ENCODE results near the gene RAB6A.
"Not testable (repeated sequence)": the region's sequence is repeated elsewhere in the genome, so short reads cannot be mapped to it uniquely, and the experiment has no call there.

Gene RAB6A

DNA sequence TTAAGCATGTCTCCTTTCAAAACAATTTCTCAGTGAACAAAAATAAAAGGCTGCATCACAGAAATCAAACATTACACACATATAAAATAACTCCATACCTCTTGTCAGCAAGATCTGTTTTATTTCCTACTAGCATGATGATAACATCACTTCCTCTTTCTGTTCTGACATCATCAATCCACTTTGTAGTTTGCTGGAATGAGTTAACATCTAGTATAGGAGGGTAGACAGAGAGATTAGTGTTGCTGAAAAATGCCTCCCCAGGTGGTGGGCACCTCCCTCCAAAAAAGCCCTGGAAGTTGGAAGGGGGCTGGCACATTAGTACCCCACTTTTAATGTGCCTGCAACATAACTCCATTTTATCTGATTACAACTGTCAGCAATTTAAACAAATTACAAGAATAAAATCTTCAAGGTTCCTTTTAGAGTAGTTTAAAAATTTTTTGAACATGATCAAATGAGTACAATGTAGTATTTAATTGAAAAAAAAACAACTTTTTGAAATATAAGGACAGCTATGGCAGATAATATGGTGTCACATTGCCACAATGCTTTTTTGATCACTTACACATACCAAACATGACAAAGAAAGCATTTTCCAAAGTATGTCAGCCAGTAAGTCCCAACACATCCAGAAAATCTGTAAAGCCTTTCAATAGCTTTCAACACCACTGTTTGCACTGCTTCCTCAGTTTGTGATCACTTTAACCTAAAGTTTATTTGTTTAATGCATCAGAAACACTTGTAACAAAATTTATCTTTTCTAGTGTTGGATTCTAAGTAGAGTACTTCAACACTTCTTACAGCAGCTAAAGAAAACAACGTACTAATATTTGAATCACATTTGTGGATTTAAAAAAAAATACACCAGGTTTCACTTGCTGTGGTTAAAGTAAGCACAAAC lies 44.5 kb downstream of the RAB6A start:
- DNase-seq, result no peak

DNA sequence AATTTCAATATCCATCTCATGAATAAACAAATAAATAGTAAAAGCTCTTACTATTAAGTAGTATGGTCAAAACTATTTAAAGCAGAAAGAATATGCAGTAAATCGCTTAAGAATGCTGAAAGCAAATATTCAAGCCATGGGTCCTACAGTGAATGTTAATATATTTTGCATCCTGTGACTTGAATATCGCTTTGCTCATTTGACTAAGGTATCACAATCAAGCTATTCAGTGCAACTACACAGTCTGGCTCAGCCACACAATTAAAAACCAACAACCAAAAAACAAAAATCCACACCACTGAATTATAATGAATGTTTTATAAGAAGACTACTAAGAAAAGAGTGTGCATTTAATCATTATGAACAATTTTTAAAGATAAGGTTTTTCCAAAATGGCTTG lies 45.3 kb downstream of the RAB6A start:
- DNase-seq, result no peak

DNA sequence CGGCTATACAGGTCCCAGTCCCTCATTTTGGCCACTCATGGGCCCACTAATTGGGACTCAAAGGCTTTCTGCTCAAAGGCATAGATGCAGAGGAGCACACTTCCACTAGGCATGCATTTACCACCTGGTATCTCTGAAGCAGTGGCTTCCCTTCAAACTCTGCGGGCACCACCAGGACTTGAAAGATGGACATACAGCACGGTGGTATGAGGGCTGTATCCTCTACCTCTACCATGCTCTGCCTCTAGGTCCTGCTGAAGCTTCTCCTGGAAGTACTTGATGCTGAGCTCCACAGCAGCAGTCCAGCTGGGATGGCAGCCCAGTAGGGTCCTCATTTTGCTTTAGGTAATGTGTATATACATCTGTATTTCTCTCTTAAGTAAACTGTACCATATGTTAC lies 49.9 kb downstream of the RAB6A start:
- no peak for DNase-seq

DNA sequence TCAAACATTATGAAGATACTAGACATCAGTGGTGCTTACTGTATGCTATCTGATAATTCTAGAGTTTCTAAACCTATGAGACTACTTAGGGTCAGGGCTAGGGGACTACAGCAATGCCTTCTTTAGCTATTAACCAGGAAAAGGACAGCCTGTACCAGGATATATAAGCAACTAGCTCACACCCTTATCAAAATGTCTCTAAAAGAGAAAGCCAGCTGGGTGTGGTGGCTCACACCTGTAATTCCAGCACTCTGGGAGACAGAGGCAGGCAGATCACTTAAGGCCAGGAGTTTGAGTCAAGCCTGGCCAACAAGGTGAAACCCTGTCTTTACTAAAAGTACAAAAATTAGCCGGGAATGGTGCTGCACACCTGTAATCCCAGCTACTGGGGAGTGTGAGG lies 55.8 kb downstream of the RAB6A start:
- no peak for DNase-seq

DNA sequence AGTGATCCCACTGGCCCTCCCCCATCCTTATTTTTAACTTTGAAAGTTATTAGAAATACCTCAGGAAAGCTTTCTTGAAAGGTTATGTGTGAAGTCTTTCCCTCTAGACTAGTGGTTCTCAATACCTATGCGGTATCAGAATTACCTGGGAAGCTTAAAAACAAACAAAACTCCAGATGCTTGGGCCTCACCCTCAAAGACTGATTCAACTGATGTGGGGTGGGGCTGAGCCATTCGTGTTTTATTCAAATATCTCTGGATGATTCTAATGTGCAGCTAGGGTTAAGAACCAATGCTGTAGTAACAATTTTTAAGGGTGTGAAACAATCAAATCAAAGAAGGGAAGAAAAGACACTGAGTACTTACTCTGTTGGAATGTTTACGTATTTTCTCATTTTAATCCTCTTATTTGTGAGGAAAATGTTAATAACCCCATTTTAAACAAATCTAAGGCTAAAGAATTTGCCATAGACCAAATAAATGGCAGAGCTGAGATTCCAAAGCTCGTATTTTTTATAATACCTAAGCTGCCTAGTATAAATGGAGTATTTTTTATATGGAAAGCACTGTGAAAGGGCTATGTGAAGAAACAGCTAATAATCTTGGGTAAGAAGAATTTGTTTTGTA lies 66.9 kb downstream of the RAB6A start:
- DNase-seq, result no peak

DNA sequence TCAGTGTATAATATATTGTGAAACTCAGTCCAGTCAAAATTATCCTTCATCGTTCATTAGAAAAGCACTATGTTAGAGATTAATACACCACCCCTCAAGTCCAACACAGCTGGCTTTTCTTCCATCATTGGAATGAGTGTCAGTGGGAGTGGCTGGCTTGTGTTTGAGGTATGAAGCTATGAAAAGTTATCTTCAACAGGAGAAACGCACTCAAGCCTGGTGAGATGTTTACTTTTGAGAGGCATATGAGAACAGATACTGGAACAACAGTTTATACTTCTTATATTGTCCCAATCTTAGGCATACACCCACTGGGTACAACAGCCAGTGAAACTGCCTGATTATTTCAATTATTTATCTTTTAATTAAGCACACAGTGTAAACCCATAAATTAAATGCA lies 80.2 kb downstream of the RAB6A start:
- DNase-seq, result no peak

DNA sequence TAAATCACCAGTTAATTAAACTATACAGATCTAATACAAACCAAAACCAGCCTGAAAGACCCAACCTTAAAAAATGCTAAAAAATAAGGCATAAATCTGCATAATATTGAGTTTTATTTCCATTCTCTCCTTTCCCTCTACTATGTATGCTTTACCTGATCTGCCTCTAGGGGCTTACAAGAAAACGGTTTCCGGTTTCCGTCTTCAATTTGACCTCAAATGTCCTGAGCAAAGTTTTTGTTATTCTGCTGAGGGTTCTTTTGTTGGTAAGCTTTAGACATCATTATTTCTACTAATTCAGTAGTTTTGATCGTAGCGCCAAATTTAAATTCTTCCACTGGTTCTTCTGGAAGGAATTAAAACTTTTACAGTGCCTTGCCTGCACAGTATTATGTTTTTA lies 84.3 kb downstream of the RAB6A start:
- DNase-seq, result not testable (repeated sequence)

DNA sequence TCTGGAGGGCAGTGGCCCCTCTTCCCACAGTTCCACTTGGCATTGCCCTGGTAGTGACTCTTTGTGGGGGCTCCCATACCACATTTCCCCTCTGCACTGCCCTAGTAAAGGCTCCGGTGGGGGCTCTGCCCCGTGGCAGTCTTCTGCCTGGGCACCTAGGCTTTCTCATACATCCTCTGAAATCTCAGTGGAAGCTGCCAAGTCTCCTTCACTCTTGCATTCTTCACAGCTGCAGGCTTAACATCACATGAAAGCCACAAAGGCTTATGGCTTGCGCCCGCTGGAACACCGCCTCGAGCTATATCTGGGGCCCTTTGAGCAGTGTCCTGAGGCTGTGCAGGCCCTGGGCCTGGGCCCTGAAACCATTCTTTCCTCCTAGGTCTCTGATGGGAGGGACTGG lies 89.2 kb downstream of the RAB6A start:
- no peak for DNase-seq

DNA sequence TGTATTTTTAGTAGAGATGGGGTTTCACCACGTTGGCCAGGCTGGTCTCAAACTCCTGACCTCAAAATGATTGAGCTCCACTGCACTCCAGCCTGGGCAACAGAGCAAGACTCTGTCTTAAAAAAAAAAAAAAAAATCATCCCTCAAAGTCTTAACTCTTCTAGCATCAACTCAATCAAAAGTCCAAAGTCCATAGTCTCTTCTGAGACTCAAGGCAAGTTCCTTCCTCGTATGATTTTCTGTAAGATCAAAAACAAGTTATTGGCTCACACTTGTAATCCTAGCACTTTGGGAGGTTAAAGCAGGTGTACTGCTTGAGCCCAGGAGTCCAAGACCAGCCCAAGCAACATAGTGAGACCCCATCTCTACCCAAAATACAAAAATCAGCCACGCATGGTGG lies 90.1 kb downstream of the RAB6A start:
- DNase-seq, result no peak

DNA sequence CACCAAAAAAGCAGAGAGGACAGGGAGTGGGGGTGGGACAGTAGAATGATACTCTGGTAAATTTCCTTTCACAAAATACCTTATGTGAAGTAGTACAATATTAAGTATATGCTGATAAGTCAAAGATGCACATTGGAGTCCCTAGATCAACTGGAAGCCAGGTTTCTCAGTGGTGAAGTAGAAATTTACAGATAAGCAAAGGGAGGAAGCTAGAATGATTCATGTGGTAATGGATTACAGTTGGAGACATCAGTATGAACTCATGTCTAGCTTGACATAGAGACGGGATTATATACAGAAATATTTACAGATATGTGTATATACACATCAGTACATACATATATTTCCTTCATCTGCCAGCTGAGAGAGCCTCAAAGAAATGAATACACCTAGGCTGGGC lies 93.0 kb downstream of the RAB6A start:
- DNase-seq, result no peak

DNA sequence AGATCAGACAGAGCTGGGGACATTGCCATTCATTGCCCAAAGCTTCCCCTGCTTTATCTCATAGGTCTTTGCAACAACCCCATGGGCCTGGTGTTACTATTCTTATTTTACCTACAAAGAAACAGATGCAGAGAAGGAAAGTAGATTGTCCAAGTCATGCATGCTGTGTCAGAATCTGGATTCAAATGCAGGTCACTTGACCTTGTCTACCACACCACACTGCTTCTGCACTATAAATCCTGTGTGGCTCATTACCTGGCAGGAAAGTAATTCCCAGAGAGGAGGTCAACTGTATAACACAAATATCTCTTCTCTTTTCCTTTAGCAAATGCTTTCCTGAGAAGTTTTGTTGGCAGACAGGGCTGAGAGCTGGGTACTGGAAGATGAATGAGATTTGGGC lies 96.0 kb downstream of the RAB6A start:
- no peak for DNase-seq

DNA sequence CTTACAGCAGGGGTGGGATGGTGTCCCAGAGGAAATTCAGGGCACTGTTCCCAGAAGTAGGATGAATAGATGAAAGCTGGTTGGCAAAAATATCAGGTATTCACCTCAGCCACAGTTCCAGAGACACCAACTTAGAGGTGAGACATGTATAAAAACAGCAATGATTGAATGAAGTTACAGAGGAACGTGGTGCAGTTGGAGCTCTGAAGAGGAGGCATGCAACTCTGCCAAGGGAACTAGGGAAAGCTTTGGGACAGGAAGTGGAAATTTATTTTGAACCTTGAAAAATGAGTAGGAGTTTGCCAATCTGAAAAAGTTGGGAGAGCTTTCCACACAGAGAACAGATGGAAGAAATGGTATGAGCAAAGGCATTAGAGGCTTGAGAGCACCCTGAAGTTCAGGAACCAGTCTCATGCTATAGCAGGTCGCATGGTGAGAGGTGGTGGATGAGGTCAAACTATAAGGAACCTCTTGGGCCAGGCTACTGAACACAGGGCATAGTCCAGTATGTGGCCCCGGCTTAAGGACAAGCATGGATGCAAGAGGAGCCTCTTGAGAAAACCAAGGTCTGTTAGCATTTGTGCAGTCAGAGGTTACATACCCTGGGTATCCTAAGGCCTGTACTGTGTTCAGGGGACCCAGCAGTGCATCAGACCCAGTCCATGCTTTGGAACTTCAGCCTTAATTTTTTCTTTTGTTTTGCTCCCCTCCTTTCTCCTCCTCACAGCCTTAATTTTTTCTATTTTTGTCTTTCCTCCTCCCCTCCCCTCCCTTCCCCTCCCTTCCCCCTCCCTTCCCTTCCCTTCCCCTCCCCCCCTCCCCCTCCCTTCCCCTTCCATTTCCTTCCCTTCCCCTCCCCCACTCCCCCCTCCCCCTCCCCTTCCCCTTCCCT lies 97.0 kb downstream of the RAB6A start:
- DNase-seq, result no peak

DNA sequence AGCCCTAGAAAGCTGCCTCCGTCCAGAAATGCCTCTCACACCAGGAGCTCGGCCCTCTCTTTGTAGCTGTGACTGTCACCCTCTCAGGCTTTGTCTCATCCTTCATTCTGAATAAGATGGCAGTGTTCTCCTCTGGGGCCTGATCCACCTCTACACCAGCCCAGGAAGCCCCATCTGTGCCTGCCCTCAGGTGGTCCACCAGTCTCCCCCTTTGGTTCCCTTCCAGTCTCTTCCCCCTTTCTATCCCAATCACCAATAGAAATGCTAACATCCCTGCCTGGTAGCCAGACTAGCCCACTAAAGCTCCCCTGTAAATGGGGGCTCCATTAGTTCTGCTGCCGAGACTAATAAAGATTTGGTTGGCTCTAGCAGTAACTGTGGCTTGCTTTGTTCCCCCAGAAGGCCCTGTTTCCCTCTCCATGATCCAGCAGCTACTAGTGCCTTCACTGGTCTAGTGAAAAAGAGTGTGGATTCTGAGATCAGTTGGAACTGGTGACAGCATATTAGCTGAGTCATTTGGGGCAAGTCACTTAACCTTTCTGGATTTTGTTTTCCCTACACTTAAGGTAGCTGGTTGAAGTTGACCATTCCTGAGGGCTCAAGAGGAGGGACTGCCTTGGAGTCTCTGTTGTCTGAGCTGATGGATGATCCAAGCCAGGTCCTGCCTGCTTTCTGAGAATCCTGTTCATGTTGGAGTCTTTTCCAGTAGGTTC lies 98.3 kb downstream of the RAB6A start:
- DNase-seq, result no peak

DNA sequence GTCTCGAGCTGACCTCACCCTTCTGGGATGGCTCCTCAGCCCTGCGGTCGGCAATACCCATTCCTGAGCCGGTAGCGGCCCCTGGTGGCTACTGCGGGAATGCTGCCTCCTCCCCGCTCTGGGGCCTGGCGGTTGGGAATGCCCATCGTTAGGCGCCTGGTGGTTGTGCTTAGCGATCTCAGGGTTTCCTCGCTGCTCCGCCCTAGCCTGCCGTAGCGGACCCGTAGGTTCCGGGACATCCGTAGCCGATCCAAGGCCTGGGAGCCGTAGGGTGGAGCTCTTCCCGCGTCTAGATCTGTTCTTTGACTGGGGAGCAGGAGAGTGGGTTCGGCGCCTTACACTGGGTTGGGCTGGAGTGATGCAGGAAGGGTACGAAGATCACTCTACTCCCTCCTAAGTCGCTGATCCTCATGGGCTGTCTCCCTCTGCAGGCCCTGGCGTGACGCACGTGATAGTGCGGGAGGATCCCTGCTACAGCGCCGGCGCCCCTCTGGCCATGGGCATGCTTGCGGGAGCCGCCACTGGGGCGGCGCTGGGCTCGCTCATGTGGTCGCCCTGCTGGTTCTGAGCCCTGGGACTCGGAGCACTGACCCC lies 99.7 kb downstream of the RAB6A start:
- peak; percentile 89 for DNase-seq

DNA sequence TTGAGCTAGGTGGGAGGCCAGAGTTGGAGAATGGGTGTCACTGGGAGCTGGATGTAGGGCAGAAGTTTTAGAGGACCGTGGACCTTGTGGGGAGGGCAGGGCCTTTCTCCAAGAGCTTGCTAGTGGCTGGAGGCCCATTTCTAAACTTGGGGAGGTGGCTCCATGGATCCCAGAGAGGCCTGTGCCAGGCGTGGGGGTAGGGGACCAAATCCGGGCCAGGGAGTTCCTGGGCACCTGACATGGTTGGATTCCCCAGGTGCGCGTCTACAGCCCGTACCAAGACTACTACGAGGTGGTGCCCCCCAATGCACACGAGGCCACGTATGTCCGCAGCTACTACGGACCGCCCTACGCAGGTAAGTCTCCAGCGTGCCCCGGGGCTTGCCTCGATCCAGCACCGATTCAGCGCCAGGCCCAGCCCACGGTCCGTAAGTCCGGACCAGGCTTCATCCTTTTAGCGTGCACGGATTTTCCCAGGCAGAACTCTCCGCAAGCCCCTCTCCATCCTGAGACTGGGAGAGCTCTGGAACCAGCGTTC lies 100.3 kb downstream of the RAB6A start:
- DNase-seq, result no peak

DNA sequence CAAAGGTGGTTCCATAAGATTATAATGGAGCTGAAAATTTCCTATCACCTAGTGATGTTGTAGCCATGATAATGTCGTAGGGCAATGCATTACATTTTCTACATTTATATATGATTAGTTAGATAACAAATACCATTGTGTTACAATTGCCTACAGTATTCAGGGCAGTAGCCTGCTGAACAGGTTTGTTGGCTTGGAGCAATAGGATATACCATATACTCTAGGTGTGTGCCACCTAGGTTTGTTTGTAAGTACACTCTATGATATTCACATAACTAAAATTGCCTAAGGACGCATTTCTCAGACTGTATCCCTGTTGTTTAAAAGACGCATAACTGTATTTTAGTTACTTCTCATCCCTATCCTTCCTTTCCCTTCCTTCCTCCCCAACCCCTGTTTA lies 100.9 kb downstream of the RAB6A start:
- no peak for DNase-seq

DNA sequence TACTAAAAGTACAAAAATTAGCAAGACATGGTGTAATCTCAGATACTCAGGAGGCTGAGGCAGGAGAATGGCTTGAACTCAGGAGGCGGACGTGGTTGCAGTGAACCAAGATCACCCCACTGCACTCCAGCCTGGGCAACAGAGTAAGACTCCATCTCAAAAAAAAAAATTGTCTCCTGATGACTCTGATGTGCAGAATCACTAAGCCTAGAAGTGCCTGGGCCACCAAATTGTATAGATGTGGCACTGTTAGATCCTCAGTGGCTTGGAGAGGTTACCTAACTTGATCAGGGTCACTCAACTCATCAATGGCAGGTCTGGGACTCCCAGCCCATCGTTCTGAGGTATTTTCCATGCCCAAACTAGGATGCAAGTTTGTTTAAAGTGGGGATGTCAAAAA lies 103.9 kb downstream of the RAB6A start:
- DNase-seq, result no peak

DNA sequence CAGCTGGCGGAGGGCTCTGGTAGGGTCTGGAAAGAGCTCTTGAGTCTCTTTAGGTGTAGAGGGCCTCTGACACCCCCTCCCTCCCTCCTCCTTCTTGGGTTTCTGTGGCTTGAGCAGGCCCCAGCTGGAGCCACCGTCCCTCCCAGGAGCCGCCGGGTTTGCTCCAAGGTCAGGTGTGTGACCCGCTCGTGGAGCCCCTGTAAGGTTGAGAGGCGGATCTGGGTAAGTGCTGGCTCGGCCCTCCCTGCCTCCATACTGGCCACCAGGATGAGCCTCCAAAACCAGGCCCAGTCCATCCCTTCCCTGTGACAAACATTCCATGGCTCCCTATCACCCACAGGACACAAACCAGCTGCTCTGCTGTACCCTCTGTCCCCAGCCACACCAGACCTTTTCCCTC lies 105.2 kb downstream of the RAB6A start:
- DNase-seq, result no peak

DNA sequence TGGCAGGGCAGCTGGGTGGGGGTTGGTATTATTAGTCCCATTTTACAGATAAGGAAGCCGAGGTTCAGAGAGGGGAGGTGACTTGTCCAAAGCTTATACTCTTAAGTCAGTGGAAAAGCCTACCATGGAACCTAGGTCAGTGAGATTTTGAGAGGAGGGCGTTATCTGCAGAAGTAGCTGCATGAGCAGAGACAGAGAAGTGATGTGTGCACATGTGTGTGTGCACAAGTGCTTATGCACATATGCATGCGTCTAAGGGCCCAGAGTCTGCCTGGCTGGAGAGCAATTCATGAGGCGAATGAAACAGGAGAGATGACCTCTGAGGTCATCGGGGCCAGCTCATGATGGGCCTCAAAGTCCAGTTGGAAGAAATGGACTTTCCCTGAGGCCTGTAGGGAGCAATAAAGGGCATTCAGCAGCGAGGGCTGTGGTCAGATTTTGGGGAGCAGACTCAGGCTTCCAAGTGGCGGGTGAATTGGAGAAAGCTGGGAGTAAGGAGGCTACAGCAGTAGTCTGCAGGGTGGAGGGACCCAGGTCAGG lies 106.3 kb downstream of the RAB6A start:
- no peak for DNase-seq

DNA sequence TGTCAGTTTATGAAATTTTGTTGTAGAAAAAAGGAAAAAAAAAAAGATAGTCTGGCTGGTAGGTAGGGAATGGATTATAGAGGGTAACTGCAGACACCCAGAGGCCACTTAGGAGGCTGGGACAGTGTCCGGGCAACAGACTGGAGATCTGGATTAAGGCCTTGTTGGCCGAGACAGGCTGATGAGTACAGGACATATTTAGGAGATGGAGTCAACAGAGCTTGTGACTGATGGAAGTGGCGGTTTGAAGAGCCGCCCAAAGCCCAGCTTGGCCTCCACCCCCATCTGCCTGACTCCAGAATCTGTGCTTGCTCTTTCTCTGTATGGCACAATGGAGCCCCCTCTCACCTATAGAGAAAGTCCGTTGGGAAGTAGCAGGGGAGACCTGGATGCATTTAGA lies 106.9 kb downstream of the RAB6A start:
- DNase-seq, result no peak

DNA sequence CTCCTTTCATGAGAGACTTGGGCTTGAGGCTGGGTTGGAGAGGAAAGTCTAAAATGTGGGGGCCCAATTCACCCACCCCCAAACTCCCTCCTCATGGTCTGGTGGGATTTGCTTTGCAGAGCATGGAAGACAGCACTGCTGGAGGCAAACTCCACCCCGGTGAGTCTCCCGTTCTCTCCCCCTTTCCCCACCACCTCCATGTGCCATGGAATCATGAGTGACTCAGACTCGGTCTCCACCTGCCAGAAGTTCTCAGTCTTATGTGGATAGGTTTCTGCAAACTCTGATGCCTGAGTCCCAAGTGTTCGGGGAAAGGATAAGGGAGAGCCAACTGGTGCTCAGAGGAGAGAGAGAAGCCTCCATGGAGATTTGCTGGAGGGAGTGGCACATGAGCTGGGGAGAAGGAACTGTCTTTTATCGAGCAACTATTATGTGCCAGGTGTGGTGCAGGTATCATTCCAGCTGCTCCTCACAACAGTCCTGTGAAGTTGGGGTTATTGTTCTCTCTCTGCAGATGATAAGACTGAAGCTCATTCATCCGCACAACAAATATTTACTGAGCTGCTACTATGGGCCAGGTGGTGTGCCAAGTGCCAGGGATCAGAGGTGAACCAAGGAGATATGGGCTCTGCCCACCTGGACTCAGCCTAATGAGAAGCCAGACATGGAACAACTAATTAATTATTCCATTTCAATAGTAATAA lies 107.9 kb downstream of the RAB6A start:
- DNase-seq, result no peak

Measured in CD4-positive, alpha-beta T cell treated with Interleukin-6 for 4 hours (primary cell).